GM12875 (cell line): ENCODE measurements around the gene CSGALNACT2.

Experiments
- H3K4me3 ChIP-seq: one replicate; pipeline ENCODE4 v1.5.1; 2011; ENCODE audit warnings: low read depth, low read length, control low read depth
- TF ChIP-seq, protein P1 (sequence below): IDR thresholded peaks from 2 replicates; pipeline ENCODE4 v1.5.1; 2011; ENCODE audit warnings: low read depth, mild to moderate bottlenecking, control low read depth, inconsistent platforms, low read length, moderate library complexity, borderline replicate concordance; ENCODE audit not compliant: insufficient read depth

Gene CSGALNACT2

GRCh38 chr10:43214956-43215561 is 76.8 kb downstream of the CSGALNACT2 start:
- no peak overlapping the region for H3K4me3 ChIP-seq
- TF ChIP-seq, protein P1, sequence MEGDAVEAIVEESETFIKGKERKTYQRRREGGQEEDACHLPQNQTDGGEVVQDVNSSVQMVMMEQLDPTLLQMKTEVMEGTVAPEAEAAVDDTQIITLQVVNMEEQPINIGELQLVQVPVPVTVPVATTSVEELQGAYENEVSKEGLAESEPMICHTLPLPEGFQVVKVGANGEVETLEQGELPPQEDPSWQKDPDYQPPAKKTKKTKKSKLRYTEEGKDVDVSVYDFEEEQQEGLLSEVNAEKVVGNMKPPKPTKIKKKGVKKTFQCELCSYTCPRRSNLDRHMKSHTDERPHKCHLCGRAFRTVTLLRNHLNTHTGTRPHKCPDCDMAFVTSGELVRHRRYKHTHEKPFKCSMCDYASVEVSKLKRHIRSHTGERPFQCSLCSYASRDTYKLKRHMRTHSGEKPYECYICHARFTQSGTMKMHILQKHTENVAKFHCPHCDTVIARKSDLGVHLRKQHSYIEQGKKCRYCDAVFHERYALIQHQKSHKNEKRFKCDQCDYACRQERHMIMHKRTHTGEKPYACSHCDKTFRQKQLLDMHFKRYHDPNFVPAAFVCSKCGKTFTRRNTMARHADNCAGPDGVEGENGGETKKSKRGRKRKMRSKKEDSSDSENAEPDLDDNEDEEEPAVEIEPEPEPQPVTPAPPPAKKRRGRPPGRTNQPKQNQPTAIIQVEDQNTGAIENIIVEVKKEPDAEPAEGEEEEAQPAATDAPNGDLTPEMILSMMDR: no peak

GRCh38 chr10:43215758-43216455 is 77.7 kb downstream of the CSGALNACT2 start:
- TF ChIP-seq, protein P1: no peak
- no peak overlapping the region for H3K4me3 ChIP-seq

GRCh38 chr10:43216931-43217562 is 78.8 kb downstream of the CSGALNACT2 start:
- no peak overlapping the region for H3K4me3 ChIP-seq
- TF ChIP-seq, protein P1: no peak

DNA sequence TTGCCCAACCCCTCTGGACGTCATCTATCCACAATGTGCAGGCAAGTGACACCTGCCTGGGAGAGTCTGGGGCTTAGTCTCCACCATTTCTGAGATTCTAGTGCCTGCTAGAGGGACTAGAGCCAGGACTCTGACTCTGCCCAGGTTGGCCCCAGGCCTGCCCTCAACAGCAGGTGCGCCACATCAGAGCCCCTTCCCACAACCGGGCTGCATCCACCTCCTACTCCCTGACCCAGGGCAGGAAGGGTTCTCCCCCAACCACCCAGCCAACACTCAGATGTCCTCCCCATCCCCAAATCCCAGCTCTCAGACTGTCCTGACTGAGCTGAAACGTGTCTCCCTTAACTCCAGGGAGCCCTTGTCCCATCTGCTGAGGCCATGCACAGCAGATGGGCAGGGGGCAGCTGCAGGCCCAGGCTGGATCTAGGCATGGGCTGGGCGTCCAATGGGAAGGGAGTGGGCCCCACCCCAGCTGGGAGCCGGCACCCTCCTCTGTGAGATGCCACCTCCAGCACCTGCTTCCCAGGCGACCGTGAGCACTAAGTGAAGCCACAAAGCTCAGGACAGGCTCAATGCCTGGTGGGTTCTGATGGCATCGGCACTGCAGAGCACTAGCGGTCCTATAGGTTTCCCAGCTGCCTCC is 79.4 kb downstream of the CSGALNACT2 start:
- TF ChIP-seq, protein P1: no peak
- no peak overlapping the region for H3K4me3 ChIP-seq

GRCh38 chr10:43218206-43218950 is 80.1 kb downstream of the CSGALNACT2 start:
- no peak overlapping the region for H3K4me3 ChIP-seq
- TF ChIP-seq, protein P1: no peak

DNA sequence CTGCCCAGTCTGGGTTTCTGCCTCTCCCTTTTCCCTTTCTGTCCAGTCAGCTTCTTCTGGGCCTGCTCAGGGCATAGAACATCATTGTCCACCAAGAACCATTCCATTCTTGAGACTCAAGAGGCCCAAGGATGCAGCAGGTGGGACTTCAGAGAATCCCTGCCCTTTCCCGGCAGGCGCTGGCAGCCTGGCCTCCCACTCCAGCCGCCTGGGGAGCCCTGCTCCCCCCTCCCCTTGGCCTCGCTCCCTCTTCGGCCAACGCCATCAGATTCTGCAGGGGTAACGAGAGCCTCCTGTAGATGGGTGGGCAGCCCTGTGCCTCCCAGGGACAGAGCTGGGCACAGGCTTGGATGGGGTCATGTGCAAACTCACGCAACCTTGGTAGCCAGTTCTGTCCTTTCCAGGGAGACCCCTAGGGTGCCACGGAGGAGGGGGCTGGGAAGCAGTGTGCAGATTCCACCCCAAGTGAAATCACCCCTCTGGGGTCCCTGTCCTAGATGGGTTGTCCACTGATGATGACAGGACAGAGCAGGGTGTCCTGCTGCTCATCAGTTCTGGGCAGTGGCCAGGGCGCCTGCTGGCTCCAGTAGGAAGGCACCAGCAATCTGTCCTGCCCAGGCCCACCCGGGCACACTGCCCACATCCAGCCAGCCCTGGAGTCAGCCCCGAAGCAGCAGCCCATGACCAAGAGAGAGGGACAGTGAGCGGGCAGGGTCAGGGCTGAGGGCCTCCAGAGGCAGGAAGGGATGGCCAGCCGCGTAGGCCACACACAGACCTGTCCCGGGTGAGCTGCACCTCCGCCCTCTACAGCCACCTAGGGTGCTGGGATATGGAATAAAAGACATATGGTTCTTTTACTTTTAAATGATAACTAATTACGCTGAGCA is 80.9 kb downstream of the CSGALNACT2 start:
- H3K4me3 ChIP-seq: no peak overlapping the region
- TF ChIP-seq, protein P1: no peak
